ENCODE measurements around the gene WNT9A. TPM values are rescaled to one million over a fixed set of nuclear protein-coding genes. Genes with fewer than 3 reads are reported as not detected.
A peak's percentile ranks its signal among the peaks of the same experiment; 100 is the strongest.

Gene WNT9A
- total RNA-seq, 1 experiment from 2014 or later = not detected

- no peak for DNase-seq (ENCODE audit: low spot score)
Observed at GRCh38 chr1:227954163-227954850, 6.6 kb upstream of the WNT9A start.

GRCh38 chr1:227953022-227953412 lies 5.3 kb upstream of the WNT9A start:
- no peak for DNase-seq (ENCODE audit: low spot score)

- no peak for DNase-seq (ENCODE audit: low spot score)
Observed at GRCh38 chr1:227952374-227953021, 4.8 kb upstream of the WNT9A start.

GRCh38 chr1:227951624-227952373 lies 4.1 kb upstream of the WNT9A start:
- DNase-seq (ENCODE audit: low spot score) = no peak

DNA sequence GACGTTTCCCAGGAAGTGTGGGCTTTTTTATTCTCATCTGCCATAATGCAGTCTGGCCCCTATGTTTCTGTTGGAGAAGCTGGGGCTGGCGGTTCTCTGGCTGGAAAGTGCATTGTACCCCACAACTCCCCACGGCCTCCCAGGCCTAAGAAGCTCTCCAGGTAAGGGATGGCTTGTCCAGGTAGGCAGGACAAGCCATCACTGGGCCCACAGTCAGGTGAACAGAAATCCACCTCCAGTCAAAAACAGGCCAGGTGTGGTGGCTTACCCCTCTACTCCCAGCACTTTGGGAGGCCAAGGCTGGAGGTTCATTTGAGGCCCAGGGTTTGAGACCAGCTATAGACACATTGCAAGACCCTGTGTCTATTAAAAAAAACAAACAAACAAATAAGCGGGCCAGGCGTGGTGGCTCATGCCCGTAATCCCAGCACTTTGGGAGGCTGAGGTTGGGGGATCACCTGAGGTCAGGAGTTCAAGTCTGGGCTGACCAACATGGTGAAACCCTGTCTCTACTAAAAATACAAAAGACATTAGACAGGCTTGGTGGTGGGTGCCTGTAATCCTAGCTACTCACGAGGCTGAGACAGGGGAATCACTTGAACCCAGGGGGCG lies 3.1 kb upstream of the WNT9A start:
- no peak for DNase-seq (ENCODE audit: low spot score)

DNA sequence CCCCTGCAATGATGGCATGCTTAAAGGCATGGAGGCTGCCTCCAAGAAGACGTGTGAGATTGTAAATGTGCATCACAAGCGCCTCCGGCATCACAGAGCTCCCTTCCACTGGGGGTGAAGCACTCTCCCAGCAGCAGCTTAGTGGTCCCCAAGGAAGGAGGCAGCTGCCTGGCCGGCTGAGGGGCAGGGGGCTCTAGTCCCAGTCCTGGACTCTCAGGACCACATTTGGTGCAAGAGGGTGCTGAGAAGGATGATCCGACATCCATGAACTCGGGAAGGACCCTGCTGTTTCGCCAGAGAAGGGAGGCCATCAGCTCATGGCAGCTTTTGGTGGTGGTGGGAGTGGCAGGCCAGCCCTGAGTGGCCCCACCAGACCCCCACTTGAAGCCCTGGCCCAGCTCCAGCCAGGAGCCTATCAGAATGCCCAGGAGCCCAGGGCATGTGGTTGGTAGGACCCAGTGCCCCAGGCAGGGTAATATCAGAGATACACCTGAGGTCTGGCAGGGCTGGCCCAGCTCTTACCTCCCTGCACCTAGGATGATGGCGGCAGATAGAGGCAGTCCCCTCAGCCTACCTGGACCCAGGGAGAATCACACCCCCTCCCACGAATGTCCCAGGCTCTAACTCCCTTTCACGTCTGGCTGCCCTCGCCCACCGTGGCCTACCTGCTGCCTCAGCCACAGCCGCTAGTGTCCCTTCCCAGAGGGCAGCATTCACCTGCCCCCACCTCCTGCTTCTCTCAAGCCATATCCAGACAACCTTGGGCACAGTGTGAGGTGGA lies 2.4 kb upstream of the WNT9A start:
- no peak for DNase-seq (ENCODE audit: low spot score)

DNA sequence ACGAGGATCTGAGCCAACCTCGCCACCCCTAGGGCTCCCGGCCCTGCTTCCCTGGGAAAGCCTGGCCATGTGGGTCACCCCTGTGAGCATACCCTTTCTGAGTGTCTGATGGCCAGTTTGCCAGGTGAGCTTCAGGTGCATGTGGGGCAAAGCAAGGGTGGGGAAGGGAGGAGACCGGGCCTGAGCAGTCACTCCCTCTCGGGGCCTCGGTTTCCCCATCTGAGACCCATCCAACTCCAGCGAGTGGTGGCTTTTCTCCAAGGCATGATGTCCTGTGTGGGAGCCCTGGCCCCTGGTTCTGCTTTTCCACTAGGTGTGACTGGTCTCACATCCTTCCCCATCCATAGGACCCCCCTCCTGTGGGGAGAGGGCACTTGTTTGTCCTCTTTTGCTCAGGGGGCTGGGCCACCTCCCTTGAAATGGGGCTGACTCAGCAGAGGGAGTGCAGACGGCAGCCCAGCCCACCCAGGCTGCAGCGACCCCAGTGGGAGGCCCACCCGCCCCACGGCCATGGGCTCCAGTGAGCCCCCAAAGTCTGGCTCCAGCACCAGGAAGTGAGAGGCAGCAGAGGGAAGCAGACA lies 1.7 kb upstream of the WNT9A start:
- DNase-seq (ENCODE audit: low spot score) = no peak

DNA sequence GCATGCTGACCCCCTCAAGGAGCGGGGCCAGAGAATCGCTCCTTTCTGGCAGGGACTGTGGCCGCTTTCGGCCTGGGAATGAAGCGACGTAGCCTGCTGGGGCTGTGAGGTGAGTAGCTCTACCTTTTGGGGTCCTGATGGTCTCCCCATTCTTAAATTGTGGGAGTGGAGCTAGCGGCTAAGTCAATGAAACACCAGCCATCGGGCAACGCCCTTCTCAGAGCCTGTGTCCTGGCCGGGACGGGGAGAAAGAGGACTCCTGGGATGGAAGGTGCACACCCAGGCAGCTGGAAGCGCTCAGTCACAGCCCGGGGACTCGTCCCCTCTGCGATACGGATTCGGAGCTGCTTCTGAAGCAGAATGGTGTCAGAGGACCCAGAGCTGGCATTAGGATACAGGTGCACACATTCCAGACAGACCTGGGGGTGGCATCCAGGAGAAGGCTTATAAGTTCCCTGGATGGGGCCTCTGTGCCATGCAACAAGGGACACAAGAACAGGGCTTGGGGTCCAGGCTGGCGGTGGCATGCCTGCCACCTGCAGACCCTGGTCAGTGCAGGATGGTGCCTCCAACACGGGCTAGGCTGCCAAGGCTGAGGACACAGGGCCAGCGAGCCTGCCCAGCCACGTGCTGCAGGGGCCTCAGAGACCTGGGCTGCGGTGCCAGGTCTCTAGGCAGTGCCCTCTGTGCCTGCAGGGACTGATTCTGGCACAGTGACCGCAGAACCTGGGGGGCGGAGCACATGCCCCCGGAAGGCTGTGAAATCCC lies 945 bp upstream of the WNT9A start:
- DNase-seq (ENCODE audit: low spot score) = no peak

DNA sequence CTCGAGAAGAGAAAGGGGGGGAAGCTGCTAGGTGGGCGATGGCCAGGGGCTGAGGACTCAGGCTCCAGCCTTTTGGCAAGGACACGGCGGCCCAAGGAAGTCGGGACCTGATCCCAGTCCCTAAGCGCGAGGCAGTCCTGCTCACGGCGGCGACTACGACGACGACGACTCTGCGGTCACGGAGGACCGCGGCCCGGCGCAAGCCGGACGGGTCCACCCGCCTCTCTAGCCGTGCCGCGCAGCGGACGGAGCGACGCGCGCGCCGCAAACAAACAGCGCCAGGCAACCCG lies 401 bp downstream of the WNT9A start:
- DNase-seq (ENCODE audit: low spot score) = no peak

DNA sequence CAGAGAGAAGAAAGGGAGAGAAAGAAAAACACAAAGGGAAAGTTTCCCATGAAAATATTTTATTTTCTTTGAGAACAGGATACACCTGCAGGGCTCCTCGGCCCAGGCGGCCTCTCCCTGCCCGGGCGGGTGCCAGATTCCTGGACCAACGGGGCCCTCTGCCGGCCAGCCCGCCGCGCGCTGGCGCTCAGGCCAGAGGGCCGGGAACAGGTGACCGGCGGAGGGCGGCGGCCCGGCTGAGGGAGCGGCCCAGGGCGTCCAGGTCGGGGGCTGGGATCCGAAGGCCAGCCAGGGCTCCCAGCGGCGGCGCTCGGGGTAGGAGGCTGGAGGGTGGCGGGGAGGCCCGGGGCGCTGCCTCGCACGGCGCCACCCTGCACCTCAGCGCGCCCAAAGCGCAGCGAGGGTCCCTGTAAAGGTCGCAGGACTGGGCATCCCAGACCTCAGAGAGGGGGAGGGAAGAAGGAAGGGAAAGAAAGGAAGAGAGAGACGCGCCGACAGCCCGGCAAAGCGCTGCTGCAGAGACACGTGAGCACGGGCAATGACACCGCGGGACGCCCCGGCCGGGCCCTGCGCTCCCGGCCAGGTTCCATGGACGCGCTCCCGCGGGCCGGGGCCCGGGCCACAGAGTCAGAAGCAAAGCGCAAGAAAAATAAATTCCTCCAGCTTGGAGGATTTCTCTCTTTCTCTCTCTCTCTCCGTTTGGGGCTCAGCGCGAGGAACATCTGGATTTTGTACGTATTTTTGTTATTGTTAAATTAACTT lies 927 bp downstream of the WNT9A start:
- DNase-seq (ENCODE audit: low spot score) = peak; percentile 91

DNA sequence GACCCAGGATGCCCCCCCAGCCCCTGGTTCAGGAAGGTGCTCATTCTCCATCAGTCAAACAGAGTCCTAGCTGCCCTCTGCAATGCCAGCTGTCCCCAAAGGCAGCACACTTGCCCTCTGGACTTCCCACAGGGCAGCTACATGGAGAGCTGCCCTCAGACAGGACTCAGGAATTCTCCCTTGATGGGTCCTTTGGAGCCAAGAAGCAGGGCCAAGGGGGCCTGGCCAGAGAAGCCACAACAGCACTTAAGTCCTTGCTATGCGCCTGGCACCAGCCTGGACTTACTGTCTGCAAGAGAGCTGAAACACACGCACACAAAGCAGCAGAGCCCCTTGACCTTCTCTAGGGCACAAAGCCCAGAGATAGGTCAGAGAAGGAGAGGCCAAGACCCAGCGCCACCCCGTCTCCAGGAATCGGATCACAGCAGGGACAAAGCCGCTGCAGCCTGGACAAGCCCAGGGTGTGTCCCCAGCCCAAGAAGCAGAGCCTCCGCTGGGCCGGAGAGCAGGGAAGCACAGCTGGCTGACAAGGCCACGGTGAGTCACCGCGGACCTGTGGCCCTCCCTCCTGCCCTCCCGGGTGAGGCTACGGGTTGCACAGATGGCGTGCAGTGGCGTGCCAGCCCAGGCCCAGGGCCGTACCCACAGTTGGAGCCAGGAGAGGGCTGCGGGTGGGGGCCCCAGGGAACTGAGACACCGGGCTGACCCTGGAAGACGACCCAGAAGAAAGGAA lies 1.7 kb downstream of the WNT9A start:
- DNase-seq (ENCODE audit: low spot score) = peak; percentile 89

GRCh38 chr1:227944931-227945890 lies 2.5 kb downstream of the WNT9A start:
- DNase-seq (ENCODE audit: low spot score) = no peak

DNA sequence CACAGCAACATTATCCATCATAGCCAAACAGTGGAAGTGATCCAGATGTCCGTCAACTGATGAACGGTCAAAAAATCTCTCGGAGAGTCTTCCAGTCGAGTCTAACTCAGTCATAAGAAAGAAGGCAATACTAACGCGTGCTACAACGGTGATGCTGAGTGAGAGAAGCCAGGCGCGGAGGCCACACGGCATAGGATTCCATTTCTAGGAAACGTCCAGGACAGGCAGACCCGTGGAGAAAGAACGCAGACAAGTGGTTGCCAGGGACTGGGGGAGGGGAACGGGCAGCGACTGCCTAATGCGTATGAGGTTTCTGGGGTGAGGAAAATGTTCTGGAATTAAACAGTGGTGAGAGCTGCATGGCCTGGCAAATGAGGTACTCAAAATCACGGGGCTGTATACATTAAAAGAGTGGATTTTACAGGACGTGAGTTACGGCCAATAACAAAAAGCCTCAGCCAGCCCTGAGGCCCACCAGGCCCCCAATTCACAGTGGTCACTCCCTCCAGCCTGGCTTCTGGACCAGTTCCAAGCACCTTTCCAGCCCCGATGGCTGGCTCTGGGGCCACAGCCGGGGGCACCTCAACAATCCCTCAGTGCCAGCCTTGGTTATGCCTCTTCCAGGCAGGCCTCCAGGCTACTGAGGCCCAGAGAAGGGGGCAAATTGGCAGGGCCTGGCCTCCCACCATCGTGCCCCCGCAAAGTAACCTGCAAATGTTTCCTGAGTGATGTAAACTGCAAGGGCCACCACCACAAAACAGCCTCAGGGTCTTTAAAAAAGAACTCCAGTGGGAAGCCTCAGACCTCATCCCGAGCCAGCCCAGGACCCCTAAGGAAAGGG lies 3.4 kb downstream of the WNT9A start:
- DNase-seq (ENCODE audit: low spot score) = no peak

- DNase-seq (ENCODE audit: low spot score) = no peak
Observed at GRCh38 chr1:227943381-227944089, 4.2 kb downstream of the WNT9A start.

DNA sequence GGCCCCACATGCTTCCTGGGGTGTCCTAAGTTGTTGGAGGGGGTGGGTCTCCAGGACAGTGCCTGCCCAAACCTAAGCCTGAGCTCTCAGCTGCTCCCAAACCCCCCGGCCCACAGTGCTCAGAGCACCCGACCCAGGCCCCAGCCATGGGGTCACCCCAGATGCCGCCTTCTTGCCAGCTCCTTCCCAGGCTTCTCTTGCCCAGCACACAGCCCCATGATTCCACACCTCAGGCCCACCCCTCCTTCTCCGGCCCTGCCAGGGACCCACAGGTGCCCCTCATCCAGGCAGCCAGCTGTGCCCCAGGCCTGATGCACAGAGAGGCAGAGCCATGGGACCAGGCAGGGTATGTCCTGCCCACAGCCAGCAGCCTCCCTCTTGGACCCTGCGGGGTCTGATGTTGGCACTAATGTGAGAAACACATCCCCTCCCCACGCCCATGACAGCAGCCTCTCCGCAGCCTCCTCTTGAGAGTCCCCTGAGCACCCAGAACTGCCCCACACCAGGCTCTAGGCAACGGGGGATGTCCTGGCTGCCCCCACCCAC lies 4.9 kb downstream of the WNT9A start:
- DNase-seq (ENCODE audit: low spot score) = no peak
